ENCODE results near the gene RNF152. TPM values are rescaled to one million over a fixed set of nuclear protein-coding genes. Genes with fewer than 3 reads are reported as not detected.

RNF152 gene
- polyA plus RNA-seq, 1 of the 3 experiments (the other 2 are of a cell fraction): 6.6 TPM

DNA sequence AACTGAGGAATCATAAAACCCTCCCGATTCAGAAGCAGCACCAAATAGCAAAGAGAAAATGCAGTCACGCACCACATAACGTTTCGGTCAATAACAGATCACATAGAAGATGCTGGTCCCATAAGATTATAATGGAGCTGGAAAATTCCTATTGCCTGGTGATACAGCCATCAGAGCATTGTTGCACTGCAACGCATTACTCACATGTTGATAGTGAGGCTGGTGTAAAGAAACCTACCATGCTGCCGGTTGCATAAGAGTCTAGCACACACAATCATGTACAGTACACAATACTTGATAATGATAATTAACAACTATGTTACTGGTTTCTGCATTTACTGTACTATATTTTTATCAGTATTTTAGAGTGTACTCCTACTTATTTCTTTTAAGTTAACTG lies 32.5 kb downstream of the RNF152 start:
- no peak overlapping the region for H3K27ac ChIP-seq (ENCODE audit: low read depth in 2 of 2, low read length in 1 of 2)
- ChIA-PET CTCF (interaction anchor here (0.9 to 1.4 kb wide), 5 partner anchors 12 to 271 kb away, joined by 3 read pairs; no protein-coding TSS in a partner anchor), POLR2A (no interaction called here)
- H3K9me2 ChIP-seq: no peaks in the 10 kb centered on the region
- H3K4me3 ChIP-seq (ENCODE audit: low read depth in 2 of 2, low read length in 1 of 2): no peak overlapping the region
- no peak overlapping the region for H2AFZ ChIP-seq (ENCODE audit: low read depth)
- no peak for DNase-seq
- TF ChIP-seq USF2 (IDR thresholded peaks at IDR 0.05; ENCODE audit: borderline replicate concordance, low read depth, low read length) (no peak), FOXJ3 (CRISPR knock-in tag; IDR thresholded peaks at IDR 0.05) (no peak), JUND (IDR thresholded peaks at IDR 0.05) (no peak), CHD2 (IDR thresholded peaks at IDR 0.05; ENCODE audit: low read length, partially characterized antibody) (no peak), CTCF (IDR thresholded peaks at IDR 0.05) (no peak)
- no peaks in the 10 kb centered on the region for H3K27me3 ChIP-seq (ENCODE audit: insufficient read depth)
- H3K9ac ChIP-seq: no peak overlapping the region
- no peaks in the 10 kb centered on the region for H3K9me3 ChIP-seq
- 97% methylated on average over 5 of the region's 6 CpGs for WGBS (ENCODE audit: low lambda C conversion rate)
- H3K79me2 ChIP-seq (ENCODE audit: insufficient read depth): peaks cover 100% of the 10 kb centered on the region
- H3K4me2 ChIP-seq: no peak overlapping the region
- H3F3A ChIP-seq (replicated peaks; ENCODE audit: insufficient read depth): peaks cover 5% of the 10 kb centered on the region
- H3K4me1 ChIP-seq (ENCODE audit: control insufficient read depth in 1 of 2, insufficient read depth in 2 of 2, low read depth in 1 of 2, low read length in 1 of 2): peaks cover 7 to 26% of the 10 kb centered on the region in 2 experiments; a peak in 3 of 4 replicates
- H3K36me3 ChIP-seq (replicated peaks in 1 of 2; ENCODE audit: control insufficient read depth in 1 of 2, insufficient read depth in 2 of 2, low read length in 1 of 2): peaks cover 5 to 22% of the 10 kb centered on the region in 2 experiments
- peaks cover 88% of the 10 kb centered on the region for H4K20me1 ChIP-seq (ENCODE audit: insufficient read depth)

GRCh38 chr18:61859113-61859512 lies 33.7 kb downstream of the RNF152 start:
- Histone ChIP-seq H3F3A (replicated peaks; ENCODE audit: insufficient read depth) (peaks cover 8% of the 10 kb centered on the region), H4K20me1 (ENCODE audit: insufficient read depth) (peaks cover 88% of the 10 kb centered on the region), H3K27ac (ENCODE audit: low read depth in 2 of 2, low read length in 1 of 2) (no peak overlapping the region), H3K4me3 (ENCODE audit: low read depth in 2 of 2, low read length in 1 of 2) (no peak overlapping the region), H3K36me3 (replicated peaks in 1 of 2; ENCODE audit: control insufficient read depth in 1 of 2, insufficient read depth in 2 of 2, low read length in 1 of 2) (peaks cover 5 to 22% of the 10 kb centered on the region in 2 experiments), H3K4me2 (no peak overlapping the region), H2AFZ (ENCODE audit: low read depth) (no peak overlapping the region), H3K27me3 (ENCODE audit: insufficient read depth) (no peaks in the 10 kb centered on the region), H3K9me3 (no peaks in the 10 kb centered on the region), H3K9ac (no peak overlapping the region), H3K4me1 (ENCODE audit: control insufficient read depth in 1 of 2, insufficient read depth in 2 of 2, low read depth in 1 of 2, low read length in 1 of 2) (peaks cover 18 to 36% of the 10 kb centered on the region in 2 experiments), H3K9me2 (no peaks in the 10 kb centered on the region), H3K79me2 (ENCODE audit: insufficient read depth) (peaks cover 100% of the 10 kb centered on the region)
- no peak for DNase-seq
- ChIA-PET CTCF (no interaction called here), POLR2A (no interaction called here)
- no peak for TF ChIP-seq MXI1 (IDR thresholded peaks at IDR 0.05; ENCODE audit: low read depth, low read length)
- TF ChIP-seq RAD21 (IDR thresholded peaks at IDR 0.05; ENCODE audit: low read length): no peak
- no peak for TF ChIP-seq RCOR1 (IDR thresholded peaks at IDR 0.05; ENCODE audit: low read length)
- no peak for TF ChIP-seq MEF2A (IDR thresholded peaks at IDR 0.05; ENCODE audit: borderline replicate concordance, low read depth)
- no peak for TF ChIP-seq SMC3 (IDR thresholded peaks at IDR 0.05; ENCODE audit: low read depth, low read length)
- TF ChIP-seq JUND (IDR thresholded peaks at IDR 0.05): no peak
- 99% methylated on average over 9 of the region's 9 CpGs for WGBS (ENCODE audit: low lambda C conversion rate)
